GM18508 (cell line): Measurements from ENCODE around the gene TRIM65.
"Not testable (repeated sequence)": the region's sequence is repeated elsewhere in the genome, so short reads cannot be mapped to it uniquely, and the experiment has no call there.

ENCODE experiments used
- ATAC-seq: cut with Tn5 transposase; IDR thresholded peaks from one replicate; pipeline ENCODE4 v1.9.1; 2021; ENCODE audit warnings: moderate number of reproducible peaks; ENCODE audit not compliant: insufficient read depth, unreplicated experiment

Gene TRIM65

GRCh38 chr17:75855310-75856061, 41.3 kb downstream of the TRIM65 start, which contains the start of gene WBP2:
Gene WBP2, minus strand, starts transcription at chr17:75855335. Its CDS starts 38 bp downstream, at chr17:75855297.
- peak; percentile 64 for ATAC-seq

GRCh38 chr17:75854881-75855309, 41.9 kb downstream of the TRIM65 start:
- no peak for ATAC-seq

- no peak for ATAC-seq
Measured at GRCh38 chr17:75854101-75854748, 42.5 kb downstream of the TRIM65 start.

GRCh38 chr17:75853433-75853832, 43.3 kb downstream of the TRIM65 start:
- ATAC-seq, result no peak

- ATAC-seq, result not testable (repeated sequence)
Measured at GRCh38 chr17:75851693-75851991, 45.1 kb downstream of the TRIM65 start.

- ATAC-seq, result no peak
Measured at GRCh38 chr17:75850928-75851692, 45.6 kb downstream of the TRIM65 start.

GRCh38 chr17:75849724-75850123, 47.0 kb downstream of the TRIM65 start:
- no peak for ATAC-seq

- ATAC-seq, result no peak
Measured at GRCh38 chr17:75849279-75849646, 47.5 kb downstream of the TRIM65 start.

GRCh38 chr17:75848523-75849278, 48.0 kb downstream of the TRIM65 start:
- ATAC-seq, result no peak

- ATAC-seq, result no peak
Measured at GRCh38 chr17:75847614-75848522, 48.9 kb downstream of the TRIM65 start.

GRCh38 chr17:75846692-75847613, 49.8 kb downstream of the TRIM65 start:
- ATAC-seq, result no peak

GRCh38 chr17:75845933-75846691, 50.6 kb downstream of the TRIM65 start:
- ATAC-seq, result no peak

GRCh38 chr17:75845058-75845711, 51.6 kb downstream of the TRIM65 start:
- peak; percentile 50 for ATAC-seq

- no peak for ATAC-seq
Measured at GRCh38 chr17:75844530-75845057, 52.2 kb downstream of the TRIM65 start.

- no peak for ATAC-seq
Measured at GRCh38 chr17:75843577-75844529, 52.9 kb downstream of the TRIM65 start, which contains the start of gene UNC13D. Gene UNC13D, minus strand, starts transcription at chr17:75844404. Its CDS starts 67 bp downstream, at chr17:75844337.
